HCT116 (cell line): ENCODE results near the gene PYROXD2. TPM values are rescaled to one million over a fixed set of nuclear protein-coding genes. Genes with fewer than 3 reads are reported as not detected.

Experiments
- ATAC-seq: fragments of 200-7000 bp; cut with Tn5 transposase; 2 replicates; pipeline ENCODE4 v1.9.1; 2020; ENCODE audit warnings: mild to moderate bottlenecking, moderate library complexity
- BruUV-seq: library from RNA; stranded (reverse); fragments of 400-500 nt; replicated peaks from 2 replicates; lab custom pipeline; 2021; lab: Mats Ljungman, UMichigan
- CTCF ChIA-PET: fragments of 300-600 bp; sonication (Branson Sonifier 250); formaldehyde crosslinking; loops from one replicate; lab custom pipeline; 2021; ENCODE audit warnings: antibody characterized with exemption; lab: Charles Lee
- POLR2A ChIA-PET: fragments of 300-600, 350-600 bp; sonication (Branson Sonifier 250); formaldehyde crosslinking; loops from one replicate; lab custom pipeline; 2021; ENCODE audit warnings: antibody characterized with exemption; lab: Charles Lee
- RAD21 ChIA-PET, 2 experiments: fragments of 300-600 bp; sonication (Branson Sonifier 250); formaldehyde crosslinking; loops; one replicate each; lab custom pipeline; 2023; ENCODE audit warnings: low total read pairs in 2 of 2; ENCODE audit not compliant: uncharacterized antibody in 2 of 2, unreplicated experiment in 2 of 2, low non-redundant PET in 1 of 2; lab: Charles Lee
- DNase-seq: peaks from one replicate; pipeline ENCODE4 v3.0.0-alpha.2; 2010; ENCODE audit warnings: low read depth, low spot score
- H2AFZ ChIP-seq: fragments of 200-600 bp; shearing (Covaris generic), sonication (generic); 2 replicates; pipeline ENCODE4 v1.6.1; 2017; ENCODE audit warnings: low read depth, mixed run types, mixed read lengths, antibody characterized with exemption, low read length; ENCODE audit not compliant: poor library complexity, severe bottlenecking
- H3K27ac ChIP-seq: 2 replicates; pipeline ENCODE4 v1.5.1; 2012; ENCODE audit warnings: low read depth, low read length
- H3K27me3 ChIP-seq: fragments of 200-600 bp; sonication (generic); 2 replicates; pipeline ENCODE4 v1.6.1; 2016; ENCODE audit warnings: mixed run types, low read length, mixed read lengths; ENCODE audit not compliant: insufficient read depth
- H3K36me3 ChIP-seq, 2 experiments: fragments of 200-500 bp in 1 of 2; fragments of 200-600 bp in 1 of 2; sonication (Bioruptor generic) in 1 of 2; sonication (generic) in 1 of 2; 2 replicates each; pipeline versions ENCODE4 v1.5.1 to v1.6.1; 2014 to 2016; ENCODE audit warnings: low read length in 2 of 2, inconsistent platforms in 1 of 2, mixed read lengths in 1 of 2, mixed run types in 1 of 2; ENCODE audit not compliant: insufficient read depth in 2 of 2, control insufficient read depth in 1 of 2
- H3K4me1 ChIP-seq, 2 experiments: fragments of 200-600 bp in 1 of 2; sonication (generic) in 1 of 2; 2 replicates each; pipeline versions ENCODE4 v1.5.1 to v1.6.1; 2012 to 2017; ENCODE audit warnings: low read length in 2 of 2, inconsistent platforms in 1 of 2, mild to moderate bottlenecking in 1 of 2, mixed read lengths in 1 of 2, mixed run types in 1 of 2, moderate library complexity in 1 of 2; ENCODE audit not compliant: insufficient read depth in 2 of 2, control insufficient read depth in 1 of 2
- H3K4me2 ChIP-seq: fragments of 200-600 bp; sonication (generic); 2 replicates; pipeline ENCODE4 v1.6.1; 2017; ENCODE audit warnings: mixed run types, low read length, mixed read lengths
- H3K4me3 ChIP-seq, 2 experiments: fragments of 200-600 bp in 1 of 2; sonication (generic) in 1 of 2; replicated peaks in 1 of 2; 2 replicates each; pipeline ENCODE4 v1.5.1; 2011 to 2016; ENCODE audit warnings: low read length in 2 of 2, control low read depth in 1 of 2, low read depth in 1 of 2, mild to moderate bottlenecking in 1 of 2, mixed read lengths in 1 of 2, mixed run types in 1 of 2
- H3K79me2 ChIP-seq: fragments of 200-600 bp; sonication (generic); 2 replicates; pipeline ENCODE4 v1.6.1; 2017; ENCODE audit warnings: mild to moderate bottlenecking, mixed run types, low read length, moderate library complexity, mixed read lengths; ENCODE audit not compliant: insufficient read depth
- H3K9ac ChIP-seq: fragments of 200-600 bp; sonication (generic); 2 replicates; pipeline ENCODE4 v1.6.1; 2016; ENCODE audit warnings: low read length, mixed read lengths
- H3K9me2 ChIP-seq: fragments of 200-600 bp; sonication (generic), shearing (Covaris generic); 2 replicates; pipeline ENCODE4 v1.6.1; 2017; ENCODE audit warnings: mixed run types, mild to moderate bottlenecking, moderate library complexity; ENCODE audit not compliant: insufficient read depth
- H3K9me3 ChIP-seq, 2 experiments: fragments of 200-500 bp in 1 of 2; fragments of 200-600 bp in 1 of 2; sonication (Bioruptor generic) in 1 of 2; sonication (generic) in 1 of 2; 2 replicates each; pipeline ENCODE4 v1.6.1; 2014 to 2017; ENCODE audit warnings: low read length in 2 of 2, mixed read lengths in 2 of 2, inconsistent platforms in 1 of 2, low read depth in 1 of 2, mild to moderate bottlenecking in 1 of 2, mixed run types in 1 of 2, moderate library complexity in 1 of 2; ENCODE audit not compliant: control insufficient read depth in 1 of 2, insufficient read depth in 1 of 2
- H4K20me1 ChIP-seq: fragments of 200-600 bp; sonication (generic), shearing (Covaris generic); 2 replicates; pipeline ENCODE4 v1.6.1; 2017; ENCODE audit warnings: mixed run types, mild to moderate bottlenecking, moderate library complexity; ENCODE audit not compliant: insufficient read depth
- CBX3 ChIP-seq: IDR thresholded peaks from 2 replicates; pipeline ENCODE4 v1.6.1; 2012; ENCODE audit warnings: low read depth
- EGR1 ChIP-seq: IDR thresholded peaks from 2 replicates; pipeline ENCODE4 v1.6.1; 2012; ENCODE audit warnings: low read depth
- EZH2 ChIP-seq: fragments of 200-600 bp; sonication (generic); IDR thresholded peaks from 2 replicates; pipeline ENCODE4 v1.6.1; 2017; ENCODE audit warnings: antibody characterized with exemption, mixed run types
- EZH2phosphoT487 ChIP-seq: fragments of 200-600 bp; IDR thresholded peaks from 2 replicates; pipeline ENCODE4 v1.6.1; 2018; ENCODE audit warnings: antibody characterized with exemption, borderline replicate concordance
- SP1 ChIP-seq: IDR thresholded peaks from 2 replicates; pipeline ENCODE4 v1.6.1; 2012; ENCODE audit warnings: low read depth
- SRF ChIP-seq: IDR thresholded peaks from 2 replicates; pipeline ENCODE4 v1.6.1; 2012; ENCODE audit warnings: low read depth
- intact Hi-C: fragments of 100-400 bp; cut with micrococcal nuclease; formaldehyde crosslinking; loops from 2 replicates; pipeline ENCODE4 v1.10.0; 2022
- total RNA-seq: library from RNA; stranded (reverse); gene quantifications from one replicate; pipeline ENCODE4 v1.2.1, GENCODE V29; 2021; ENCODE audit not compliant: unreplicated experiment
- TF ChIP-seq, protein P1 (sequence below): IDR thresholded peaks from 2 replicates; pipeline ENCODE4 v1.6.1; 2011; ENCODE audit warnings: mild to moderate bottlenecking, low read length, moderate library complexity; ENCODE audit not compliant: insufficient replicate concordance; ENCODE audit errors: extremely low read depth
- TF ChIP-seq, protein P2 (sequence below): IDR thresholded peaks from 2 replicates; pipeline ENCODE4 v1.6.1; 2012

Gene PYROXD2
- total RNA-seq, 1 experiment from 2014 or later: 14.2 TPM

GRCh38 chr10:98404571-98405359 is 10.2 kb downstream of the PYROXD2 start:
- Histone ChIP-seq H2AFZ (no peak overlapping the region), H3K36me3 (no peaks in the 10 kb centered on the region), H3K27me3 (no peaks in the 10 kb centered on the region), H3K4me2 (no peak overlapping the region), H3K4me1 (peaks cover 0 to 3% of the 10 kb centered on the region in 2 experiments; a peak in 1 of 4 replicates), H3K9me2 (no peaks in the 10 kb centered on the region), H3K79me2 (no peaks in the 10 kb centered on the region), H3K9ac (no peak overlapping the region), H3K9me3 (no peaks in the 10 kb centered on the region), H3K27ac (no peak overlapping the region), H4K20me1 (no peaks in the 10 kb centered on the region), H3K4me3 (no peak overlapping the region)
- intact Hi-C loops: no loop called here
- BruUV-seq: no TSS peak
- DNase-seq: no peak
- ChIA-PET RAD21 (no interaction called here), CTCF (no interaction called here), POLR2A (interaction anchor here (2.8 kb wide), 1 partner anchor 10 kb away, joined by 8 read pairs; the partner anchor contains the start of gene PYROXD2)
- TF ChIP-seq CBX3: no peak
- TF ChIP-seq SRF: no peak
- TF ChIP-seq, protein P1, sequence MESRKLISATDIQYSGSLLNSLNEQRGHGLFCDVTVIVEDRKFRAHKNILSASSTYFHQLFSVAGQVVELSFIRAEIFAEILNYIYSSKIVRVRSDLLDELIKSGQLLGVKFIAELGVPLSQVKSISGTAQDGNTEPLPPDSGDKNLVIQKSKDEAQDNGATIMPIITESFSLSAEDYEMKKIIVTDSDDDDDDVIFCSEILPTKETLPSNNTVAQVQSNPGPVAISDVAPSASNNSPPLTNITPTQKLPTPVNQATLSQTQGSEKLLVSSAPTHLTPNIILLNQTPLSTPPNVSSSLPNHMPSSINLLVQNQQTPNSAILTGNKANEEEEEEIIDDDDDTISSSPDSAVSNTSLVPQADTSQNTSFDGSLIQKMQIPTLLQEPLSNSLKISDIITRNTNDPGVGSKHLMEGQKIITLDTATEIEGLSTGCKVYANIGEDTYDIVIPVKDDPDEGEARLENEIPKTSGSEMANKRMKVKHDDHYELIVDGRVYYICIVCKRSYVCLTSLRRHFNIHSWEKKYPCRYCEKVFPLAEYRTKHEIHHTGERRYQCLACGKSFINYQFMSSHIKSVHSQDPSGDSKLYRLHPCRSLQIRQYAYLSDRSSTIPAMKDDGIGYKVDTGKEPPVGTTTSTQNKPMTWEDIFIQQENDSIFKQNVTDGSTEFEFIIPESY: no peak
- TF ChIP-seq EZH2: no peak
- TF ChIP-seq EGR1: no peak
- no peak for TF ChIP-seq SP1
- no peak for TF ChIP-seq EZH2phosphoT487
- TF ChIP-seq, protein P2, sequence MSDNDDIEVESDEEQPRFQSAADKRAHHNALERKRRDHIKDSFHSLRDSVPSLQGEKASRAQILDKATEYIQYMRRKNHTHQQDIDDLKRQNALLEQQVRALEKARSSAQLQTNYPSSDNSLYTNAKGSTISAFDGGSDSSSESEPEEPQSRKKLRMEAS: no peak
- no peak for ATAC-seq
